Germinal center (tissue), 1 donor: ENCODE data around the gene SLC38A4.
"Not testable (repeated sequence)": the region's sequence is repeated elsewhere in the genome, so short reads cannot be mapped to it uniquely, and the experiment has no call there.

Experiments used
- DNase-seq: peaks from one replicate; pipeline ENCODE4 v3.0.0; 2012; ENCODE audit warnings: mixed read lengths, low spot score

SLC38A4 gene, protein sequence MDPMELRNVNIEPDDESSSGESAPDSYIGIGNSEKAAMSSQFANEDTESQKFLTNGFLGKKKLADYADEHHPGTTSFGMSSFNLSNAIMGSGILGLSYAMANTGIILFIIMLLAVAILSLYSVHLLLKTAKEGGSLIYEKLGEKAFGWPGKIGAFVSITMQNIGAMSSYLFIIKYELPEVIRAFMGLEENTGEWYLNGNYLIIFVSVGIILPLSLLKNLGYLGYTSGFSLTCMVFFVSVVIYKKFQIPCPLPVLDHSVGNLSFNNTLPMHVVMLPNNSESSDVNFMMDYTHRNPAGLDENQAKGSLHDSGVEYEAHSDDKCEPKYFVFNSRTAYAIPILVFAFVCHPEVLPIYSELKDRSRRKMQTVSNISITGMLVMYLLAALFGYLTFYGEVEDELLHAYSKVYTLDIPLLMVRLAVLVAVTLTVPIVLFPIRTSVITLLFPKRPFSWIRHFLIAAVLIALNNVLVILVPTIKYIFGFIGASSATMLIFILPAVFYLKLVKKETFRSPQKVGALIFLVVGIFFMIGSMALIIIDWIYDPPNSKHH

DNA sequence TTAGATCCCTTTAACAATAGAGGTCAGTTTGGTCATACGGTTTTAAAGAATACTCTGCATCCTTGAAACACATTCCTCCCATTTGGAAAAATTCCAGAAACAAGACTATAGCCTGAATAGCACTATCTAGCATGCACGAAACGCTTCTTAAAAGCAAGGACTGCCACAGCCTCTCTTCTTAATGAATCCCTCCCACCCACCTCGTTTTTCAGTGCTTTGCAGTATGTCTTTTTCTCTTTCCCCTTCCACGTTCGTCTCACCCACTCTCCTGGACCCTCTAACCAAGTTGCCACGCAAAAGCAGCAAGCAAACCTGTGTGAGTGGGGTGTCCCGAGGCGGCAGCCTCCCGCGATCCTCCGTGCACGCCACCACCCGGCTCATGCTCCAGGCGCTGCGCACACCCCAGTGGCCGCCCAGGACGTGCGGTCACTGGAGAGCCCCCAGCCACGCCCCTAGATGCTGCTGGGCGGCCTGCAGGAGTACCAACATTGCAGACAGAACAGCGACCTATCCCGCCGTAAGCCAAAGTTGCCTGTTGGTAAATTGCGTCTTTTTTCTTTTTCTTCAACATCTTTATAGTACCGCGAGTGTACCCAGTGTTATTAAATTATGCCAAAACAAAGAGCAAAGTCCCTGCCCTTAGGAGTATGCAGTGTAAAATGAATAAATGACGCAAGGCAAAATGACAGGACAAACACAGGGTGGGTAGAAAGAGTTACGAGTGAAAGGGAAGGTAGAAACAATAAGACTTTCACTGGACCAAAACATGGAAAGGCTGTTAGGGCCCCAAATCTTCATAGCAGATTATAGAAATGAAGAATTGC is at the start of gene SLC38A4:
Gene SLC38A4 (minus strand): TSS at position 407 of the 824 bp plus-strand sequence. CDS start 32,926 bp downstream, outside the sequence.
- DNase-seq = no peak

DNA sequence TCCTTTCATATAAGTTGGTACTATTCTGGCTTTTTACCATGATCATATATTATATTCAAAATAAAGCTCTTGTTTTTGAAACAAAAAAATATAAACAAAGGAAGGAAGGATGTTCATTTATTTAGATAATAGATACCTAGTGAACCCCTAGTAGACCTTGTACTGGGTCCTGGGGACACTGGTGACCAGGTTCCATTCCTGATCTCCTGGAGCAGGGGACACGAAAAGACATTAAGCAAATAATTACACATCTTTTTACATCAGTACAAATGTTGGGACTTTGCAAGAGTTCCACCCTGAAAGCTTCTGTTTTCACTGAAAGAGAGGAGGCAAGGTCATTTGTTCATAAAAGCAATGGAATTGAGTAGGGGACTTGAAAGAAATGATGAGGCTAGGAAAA is 49.3 kb upstream of the SLC38A4 start:
- DNase-seq = no peak

DNA sequence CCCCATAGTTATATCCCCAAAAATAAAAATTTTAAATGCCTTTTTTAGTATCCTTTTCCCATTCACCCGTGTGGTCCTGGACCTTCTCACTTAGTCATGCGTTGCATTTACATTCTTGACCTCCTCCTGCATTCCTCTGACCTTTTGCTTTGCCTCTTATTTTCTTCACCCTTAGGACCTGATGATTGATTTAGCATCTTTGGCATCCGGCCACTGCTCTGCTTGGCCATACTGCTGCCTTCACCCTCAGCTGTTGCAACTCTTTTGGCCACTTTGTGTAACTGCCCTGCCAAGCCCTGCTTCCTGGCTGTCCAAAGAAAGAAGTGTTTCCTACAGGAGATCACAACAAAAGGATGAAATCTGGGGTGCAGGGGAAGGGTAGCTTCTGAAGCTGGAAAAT is 48.8 kb upstream of the SLC38A4 start:
- no peak for DNase-seq

DNA sequence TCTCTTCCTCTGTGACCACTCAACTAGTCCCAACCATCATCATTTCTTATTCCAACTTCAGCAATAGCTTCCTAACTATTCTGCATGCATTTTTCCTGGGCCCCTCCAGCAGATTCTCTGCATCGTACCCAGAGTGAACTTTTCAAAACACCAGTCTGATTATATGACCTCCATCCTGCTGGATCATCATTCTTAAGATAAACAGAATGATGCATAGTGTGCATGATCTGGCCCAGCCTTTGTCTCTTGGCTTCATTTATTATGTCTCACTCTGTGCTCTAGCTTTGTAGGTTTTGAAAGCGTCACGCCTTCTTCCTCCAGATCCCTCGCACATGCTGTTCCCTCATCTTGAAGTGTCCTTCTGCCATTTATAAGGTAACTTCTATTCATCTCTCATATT is 46.3 kb upstream of the SLC38A4 start:
- DNase-seq = no peak

DNA sequence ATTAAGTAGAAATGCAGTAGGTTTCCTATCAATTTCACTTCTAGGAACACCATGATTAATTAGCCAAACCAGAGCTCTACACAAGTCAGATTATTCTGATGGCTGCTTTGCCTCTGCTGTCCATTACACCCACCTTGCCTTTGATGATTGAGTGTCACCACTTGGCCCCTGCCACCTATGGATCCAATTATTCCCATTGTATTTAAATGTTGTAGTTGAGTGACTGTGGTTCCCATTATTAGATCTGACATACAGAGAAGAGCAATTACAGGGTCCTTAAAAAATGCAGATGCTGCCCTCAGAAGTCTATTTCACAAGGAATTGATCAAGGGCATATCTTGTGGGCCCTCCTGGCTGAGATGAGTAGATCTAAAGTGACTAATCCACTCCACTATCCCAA is 39.5 kb upstream of the SLC38A4 start:
- no peak for DNase-seq

DNA sequence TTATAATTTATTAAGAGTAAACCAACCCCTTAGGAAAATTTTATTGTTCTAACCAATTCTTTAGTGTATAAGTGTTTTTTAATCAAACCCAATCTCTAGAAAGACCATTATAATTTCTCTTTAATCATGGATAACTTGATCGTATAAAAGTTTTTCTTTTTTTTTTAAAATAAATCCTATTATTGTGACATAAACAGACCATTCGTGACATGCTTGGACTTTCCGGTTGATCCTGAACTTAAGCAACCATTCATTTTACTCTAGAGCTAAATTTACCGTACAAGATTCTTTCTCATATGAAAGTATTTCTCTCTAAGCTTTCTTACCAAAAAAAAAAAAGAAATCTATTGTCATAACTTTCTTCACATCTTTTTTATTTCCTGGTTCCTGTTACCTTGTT is 32.6 kb upstream of the SLC38A4 start:
- DNase-seq = no peak

DNA sequence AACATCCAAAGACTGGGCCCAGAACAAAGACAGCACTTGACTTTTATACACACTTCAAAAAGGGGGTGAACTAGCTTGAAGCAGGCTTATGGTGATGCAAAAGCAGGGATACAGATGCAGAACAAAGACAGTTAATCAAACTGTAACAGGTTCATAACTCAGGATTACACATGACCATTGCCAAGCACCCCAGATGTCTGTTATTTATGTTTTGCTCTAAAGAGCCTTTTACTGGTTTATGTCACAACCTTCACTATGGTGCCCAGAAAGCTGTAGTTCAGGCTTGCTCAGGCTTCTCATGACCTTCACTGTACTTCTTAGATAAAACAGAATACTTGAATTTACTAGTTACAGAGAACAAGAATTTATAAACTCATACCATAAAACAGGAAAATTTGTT is 31.7 kb upstream of the SLC38A4 start:
- no peak for DNase-seq

DNA sequence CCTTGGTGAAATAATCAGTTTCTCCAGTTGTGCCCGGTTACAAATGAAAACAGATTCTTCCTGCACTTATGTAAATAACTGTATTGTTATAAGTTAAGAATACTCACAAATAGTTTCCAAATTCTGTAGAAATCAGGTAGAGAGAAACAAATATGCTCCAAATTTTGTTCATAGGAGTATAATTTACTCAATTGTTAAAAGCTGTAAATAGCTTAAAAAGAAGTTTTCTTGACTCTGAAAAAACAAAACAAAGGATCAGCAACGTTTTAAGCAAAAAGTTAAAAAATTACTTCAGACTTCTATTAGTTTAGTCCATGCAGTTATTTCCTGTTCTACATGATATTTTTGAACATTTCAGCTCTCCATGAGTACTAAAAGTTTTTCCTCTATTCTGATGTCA is 30.0 kb upstream of the SLC38A4 start:
- no peak for DNase-seq

DNA sequence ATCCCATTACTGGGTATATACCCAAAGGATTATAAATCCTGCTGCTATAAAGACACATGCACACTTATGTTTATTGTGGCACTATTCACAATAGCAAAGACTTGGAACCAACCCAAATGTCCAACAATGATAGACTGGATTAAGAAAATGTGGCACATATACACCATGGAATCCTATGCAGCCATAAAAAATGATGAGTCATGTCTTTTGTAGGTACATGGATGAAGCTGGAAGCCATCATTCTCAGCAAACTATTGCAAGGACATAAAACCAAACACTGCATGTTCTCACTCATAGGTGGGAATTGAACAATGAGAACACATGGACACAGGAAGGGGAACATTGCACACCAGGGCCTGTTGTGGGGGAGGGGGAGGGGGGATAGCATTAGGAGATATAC is 28.4 kb upstream of the SLC38A4 start:
- DNase-seq = not testable (repeated sequence)

DNA sequence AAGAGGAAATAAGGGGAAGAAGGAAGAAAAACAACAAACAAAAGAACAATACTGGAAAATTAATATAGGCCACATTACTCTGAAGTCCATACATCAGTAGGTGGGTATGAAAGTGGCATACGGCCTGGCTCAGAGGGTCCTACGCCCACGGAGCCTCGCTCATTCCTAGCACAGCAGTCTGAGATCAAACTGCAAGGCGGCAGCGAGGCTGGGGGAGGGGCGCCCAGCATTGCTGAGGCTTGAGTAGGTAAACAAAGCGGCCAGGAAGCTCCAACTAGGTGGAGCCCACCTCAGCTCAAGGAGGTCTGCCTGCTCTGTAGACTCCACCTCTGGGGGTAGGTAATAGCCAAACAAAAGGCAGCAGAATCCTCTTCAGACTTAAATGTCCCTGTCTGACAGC is 23.0 kb upstream of the SLC38A4 start:
- DNase-seq = not testable (repeated sequence)

DNA sequence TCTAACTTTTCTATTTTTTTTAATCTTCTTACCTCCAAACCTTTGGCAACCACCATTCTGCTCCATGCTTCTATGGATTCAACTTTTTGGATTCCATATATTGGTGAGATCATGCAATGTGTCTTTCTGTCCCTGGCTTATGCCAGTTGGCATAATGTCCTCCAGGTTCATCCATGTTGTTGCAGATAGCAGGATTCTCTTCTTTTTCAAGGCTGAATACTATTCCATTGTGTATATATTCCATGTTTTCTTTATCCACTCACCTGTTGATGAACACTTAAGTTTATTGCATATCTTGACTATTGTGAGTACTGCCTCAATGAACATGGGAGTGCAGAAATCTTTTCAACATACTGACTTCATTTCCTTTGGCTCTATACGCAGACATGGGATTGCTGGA is 21.2 kb upstream of the SLC38A4 start:
- DNase-seq = no peak

DNA sequence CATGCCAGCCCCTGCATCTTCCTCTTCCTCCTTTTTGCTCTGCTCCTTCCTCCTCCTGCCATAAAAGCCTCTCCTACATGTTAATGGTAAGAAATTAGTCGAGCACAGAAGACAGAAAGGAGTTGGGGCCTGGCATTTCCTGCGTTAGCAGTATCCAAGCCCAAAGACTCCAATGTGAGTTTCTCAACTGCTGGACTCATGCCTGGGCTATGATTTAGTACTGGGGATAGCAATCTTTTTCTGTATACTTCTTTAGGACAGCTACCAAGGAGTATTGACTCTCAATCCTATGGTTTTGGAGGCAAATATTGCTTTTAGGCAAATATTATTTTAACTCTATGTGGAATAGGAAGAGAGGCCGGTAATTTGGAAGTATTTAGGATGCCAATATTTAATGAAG is 18.0 kb upstream of the SLC38A4 start:
- no peak for DNase-seq

DNA sequence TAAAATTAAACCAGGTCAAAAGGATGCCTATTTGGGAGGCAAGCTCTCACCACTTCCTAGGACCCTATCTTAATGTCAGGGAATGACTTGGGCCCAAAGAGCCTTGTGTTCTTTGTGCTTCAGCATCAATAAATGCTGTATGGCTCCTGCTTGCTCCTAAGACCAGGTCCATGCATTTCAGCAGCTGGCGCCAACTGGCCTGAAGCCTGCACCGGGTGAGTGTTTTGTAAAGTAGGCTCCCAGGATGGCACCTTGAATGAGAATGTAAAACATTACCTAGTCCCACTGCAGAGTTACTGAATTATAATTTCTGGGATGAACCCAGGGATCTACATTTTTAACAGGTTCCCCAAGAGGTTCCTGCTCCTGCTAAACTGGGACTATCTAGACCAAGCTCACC is 16.1 kb upstream of the SLC38A4 start:
- DNase-seq = no peak

DNA sequence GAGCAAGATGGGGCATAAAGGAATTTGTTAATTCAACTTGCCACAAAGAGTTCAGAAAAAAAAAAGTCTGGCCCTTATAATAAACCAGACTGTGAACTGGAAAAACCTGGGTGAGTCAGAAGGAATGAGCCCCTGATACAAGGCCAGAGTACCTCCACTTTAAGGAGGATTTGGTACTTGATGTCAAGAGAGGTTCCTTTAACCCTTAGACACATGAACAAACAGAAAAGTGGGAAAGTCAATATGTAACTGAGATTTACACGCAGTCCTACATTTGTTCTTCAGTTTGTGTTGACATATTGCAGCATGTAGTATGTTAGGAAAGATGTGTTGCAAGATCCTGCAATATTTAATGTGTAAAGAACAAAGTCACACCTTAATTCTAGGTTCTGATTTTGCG is 14.2 kb upstream of the SLC38A4 start:
- DNase-seq = no peak

DNA sequence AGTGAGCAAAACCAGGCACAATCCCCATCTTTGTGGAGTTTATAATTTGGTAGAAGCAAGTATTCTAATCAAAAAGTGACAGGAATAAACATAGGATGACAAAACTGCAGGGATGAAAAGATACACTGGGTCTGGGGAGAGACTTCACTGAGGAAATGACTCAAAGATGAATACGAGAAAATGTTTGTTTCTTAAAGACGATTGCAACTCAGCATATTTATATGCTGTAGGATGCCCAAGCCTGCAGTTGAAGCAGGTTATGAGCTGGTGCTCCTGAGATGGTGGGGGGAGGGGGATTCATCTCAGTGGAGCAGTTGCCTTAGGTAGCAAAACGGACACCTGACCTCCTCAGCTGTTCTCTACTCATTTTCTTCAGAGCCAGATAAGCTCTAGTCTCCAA is 13.4 kb upstream of the SLC38A4 start:
- DNase-seq = no peak

DNA sequence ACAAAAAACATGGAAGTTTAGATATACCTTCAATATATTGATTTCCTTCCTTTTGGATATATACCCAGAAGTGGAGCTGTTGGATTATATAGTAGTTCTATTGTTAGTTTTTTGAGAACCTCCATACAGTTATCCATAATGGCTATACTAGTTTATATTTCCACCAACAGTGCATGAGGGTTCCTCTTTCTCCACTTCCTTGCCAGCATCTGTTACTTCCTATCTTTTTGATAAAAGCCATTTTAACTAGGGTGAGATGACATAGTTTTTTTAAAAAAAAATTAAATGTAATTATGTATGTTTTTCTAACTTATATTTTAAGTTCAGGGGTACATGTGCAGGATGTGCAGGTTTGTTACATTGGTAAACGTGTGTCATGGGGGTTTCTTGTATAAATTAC is 10.0 kb upstream of the SLC38A4 start:
- DNase-seq = no peak

DNA sequence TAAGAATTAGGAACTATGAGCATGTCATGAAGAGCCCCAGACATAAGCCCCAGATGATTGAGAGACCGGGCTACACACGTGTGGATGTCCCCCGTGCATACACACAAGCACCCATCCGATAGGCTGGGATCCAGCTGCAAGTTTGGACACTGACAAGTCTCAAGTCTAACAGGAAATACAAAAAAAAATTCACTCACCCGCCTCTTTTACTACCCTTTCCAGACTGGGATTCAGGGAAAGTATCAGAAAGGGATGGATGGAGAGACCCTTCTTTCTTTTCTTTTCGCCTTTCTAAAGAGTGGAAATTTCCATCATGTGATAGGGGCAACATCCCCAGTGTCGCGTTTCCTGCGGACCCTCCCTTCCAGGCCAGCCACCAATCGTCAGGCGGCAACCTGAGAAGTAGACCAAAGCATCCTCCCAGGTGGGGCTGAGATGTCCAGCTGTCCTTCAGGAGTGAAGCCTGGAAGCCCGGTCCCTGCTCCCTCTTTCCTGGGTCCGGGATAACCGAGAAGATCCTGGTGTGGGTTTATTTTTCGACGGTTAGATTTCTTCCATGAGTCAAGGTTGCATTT is 6.4 kb upstream of the SLC38A4 start:
- DNase-seq = no peak

DNA sequence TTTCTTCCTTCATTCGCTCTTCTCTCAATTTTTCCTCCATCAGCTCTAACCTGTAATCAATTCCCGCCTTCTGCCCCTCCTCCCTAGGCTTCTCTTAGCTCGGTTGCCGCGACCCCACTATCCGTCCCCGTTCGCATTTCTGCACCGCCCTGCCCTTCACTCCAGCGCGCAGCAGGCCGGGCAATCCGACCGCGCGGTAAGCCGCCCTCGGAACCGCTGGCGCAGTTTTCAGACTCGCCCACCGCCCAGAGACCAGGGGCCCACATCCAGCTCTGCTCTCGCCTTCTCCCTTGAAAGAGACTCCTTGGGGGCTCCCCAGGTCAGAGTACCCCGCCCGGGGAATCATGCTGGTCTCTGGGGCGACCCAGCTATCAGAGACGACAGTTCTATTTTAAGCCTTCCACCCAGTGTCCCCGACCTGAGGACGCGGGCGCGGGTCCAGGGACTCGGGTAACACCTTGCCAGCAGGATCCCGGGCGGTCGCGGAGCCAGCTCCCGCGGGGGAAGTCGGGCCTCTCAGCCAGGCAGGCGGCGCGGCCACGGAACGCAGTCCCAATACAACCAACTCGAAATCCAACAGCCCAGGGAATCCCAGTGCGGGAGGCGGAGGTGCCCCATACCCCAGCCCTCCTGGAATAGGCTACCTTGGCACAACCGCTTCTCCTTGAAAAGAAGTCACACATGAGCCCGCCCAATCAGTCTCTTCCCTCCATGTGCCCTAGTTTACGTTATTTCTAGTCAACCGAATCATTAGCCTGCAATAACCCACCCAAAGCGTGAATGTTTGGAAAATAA is 5.7 kb upstream of the SLC38A4 start:
- no peak for DNase-seq

DNA sequence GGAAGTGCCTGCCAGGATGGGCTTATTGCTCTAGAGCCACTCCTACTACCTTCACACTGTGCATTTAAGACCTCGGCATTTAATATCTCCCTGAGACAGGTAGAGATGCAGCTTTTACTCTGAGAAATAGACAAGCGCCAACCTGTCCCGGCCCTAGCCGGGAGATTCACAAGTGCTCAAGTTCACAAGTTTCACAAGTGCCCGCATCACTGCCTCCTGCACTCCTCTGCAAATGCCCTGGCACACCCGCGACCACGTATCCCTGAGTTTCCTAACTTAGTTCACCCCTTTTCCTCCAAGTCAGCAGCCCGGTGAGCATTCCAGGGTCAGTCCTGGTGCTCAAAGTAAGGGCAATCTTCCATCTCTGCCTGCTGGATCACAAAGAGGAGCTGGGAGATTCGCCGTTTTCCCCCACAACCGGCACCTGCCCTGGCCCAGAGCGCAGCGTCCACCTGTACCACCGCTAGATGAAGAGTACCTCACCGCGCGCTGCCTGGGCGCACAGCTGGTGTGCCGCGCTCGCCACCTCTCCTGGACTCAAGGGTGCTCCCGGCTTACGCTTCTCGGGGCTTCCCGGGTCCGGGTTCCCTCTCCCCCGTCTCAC is 5.0 kb upstream of the SLC38A4 start:
- DNase-seq = no peak

DNA sequence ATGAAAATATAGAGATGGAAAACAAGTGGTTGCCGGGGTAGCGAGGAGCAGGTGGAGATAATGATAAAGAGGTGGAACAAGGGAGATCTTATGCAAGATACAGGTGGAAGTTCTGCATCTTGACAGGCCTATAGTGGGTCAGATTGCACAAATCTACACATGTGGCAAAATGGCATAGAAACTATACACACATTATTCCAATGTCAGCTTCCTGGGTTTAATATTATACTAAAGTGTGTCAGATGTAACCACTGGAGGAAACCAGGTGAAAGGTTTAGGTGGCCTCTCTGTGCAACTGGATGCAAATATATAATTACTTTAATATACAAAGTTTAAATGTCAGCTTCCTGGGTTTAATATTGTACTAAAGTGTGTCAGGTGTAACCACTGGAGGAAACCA is 1.1 kb downstream of the SLC38A4 start:
- no peak for DNase-seq

DNA sequence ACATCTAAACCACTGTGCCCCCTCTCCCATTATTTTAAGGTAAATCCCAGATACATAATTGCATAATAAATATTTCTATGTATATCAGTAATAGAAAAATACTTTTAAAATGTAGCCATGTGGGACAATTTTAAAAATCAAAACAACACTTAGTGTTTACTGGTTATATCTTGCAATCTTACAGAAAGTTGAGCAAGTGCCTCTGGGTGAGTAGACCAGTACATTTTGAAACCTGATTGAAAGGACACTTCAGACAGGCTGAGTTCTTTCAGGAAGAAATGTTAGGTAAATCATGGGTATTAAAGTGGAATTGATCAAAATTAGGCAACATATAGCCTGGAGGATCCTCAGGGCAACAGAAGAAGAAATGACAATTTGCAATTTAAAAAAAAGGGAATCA is 7.2 kb downstream of the SLC38A4 start:
- DNase-seq = no peak

DNA sequence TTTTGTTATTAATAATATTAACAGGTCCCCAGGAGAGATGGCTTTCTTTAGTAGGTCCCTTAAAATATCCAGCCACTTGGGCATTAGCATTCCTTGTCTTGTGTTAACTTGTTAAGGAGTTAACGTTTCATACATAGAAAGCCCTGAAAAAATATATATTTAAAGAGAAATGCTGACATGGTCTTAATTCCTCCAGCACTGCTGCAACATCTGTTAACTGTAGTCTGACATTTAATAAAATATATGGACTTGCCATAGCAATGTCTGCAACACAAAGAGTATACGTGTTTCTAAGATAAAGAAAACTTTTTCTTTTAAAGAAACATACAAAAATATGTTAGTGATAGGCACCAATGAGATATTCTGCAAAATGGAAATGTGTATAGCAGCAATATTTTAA is 10.0 kb downstream of the SLC38A4 start:
- DNase-seq = no peak
